GM20431 (cell line): ENCODE data around the gene KCNN3.

Experiments used
- in situ Hi-C: fragments of 300-500 bp; cut with MseI, MboI; formaldehyde crosslinking; loops from one replicate; pipeline ENCODE4 v1.15.0; 2020; ENCODE audit warnings: low sequenced_read_pairs; ENCODE audit not compliant: unreplicated experiment

Gene KCNN3

GRCh38 chr1:154822233-154822632 lies 47.8 kb downstream of the KCNN3 start:
- in situ Hi-C loops: no loop called here

GRCh38 chr1:154821083-154821482 lies 49.0 kb downstream of the KCNN3 start:
- in situ Hi-C loops: no loop called here

DNA sequence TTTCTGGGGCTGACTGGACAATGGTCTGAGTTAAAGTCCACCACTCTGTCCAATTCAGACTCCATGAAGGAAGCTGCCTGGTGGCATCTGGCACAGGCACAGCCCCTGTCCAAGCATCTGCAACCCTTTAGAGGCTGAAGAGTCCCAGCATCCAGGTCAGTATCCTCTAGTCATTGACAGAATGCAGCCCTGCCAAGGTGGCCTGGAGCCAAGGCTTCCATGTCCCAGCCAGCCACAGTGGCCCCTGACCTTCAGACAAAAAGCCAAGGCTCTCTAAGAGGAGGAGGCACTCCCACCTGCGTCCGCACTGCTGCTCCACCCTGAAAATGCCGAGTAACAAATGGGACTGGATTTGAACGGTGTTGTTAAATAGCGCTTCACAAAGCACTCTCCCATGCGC lies 49.4 kb downstream of the KCNN3 start:
- in situ Hi-C loops: no loop called here

GRCh38 chr1:154819628-154820590 lies 50.2 kb downstream of the KCNN3 start:
- in situ Hi-C loops: no loop called here

GRCh38 chr1:154818911-154819310 lies 51.2 kb downstream of the KCNN3 start:
- in situ Hi-C loops: no loop called here

DNA sequence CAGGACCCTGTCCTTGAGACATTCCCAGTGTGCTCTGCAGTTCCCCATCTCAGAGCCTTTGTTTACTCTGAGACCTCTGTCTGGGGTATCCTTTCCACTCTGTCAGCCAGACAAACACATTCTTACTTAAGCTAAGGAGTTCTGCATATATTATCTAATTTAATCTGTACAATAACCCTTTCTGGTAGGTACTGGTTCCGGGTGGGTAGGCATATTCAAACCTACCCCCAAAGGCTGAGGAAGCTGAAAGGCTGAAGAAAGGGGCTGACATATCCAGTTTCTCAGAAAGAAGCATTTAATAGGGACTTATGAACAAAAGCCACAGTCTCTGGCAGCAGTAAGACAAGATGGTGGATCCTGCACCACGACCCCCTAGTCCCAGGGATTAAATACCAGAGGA lies 53.1 kb downstream of the KCNN3 start:
- in situ Hi-C loops: no loop called here

GRCh38 chr1:154816369-154816768 lies 53.7 kb downstream of the KCNN3 start:
- in situ Hi-C loops: no loop called here

DNA sequence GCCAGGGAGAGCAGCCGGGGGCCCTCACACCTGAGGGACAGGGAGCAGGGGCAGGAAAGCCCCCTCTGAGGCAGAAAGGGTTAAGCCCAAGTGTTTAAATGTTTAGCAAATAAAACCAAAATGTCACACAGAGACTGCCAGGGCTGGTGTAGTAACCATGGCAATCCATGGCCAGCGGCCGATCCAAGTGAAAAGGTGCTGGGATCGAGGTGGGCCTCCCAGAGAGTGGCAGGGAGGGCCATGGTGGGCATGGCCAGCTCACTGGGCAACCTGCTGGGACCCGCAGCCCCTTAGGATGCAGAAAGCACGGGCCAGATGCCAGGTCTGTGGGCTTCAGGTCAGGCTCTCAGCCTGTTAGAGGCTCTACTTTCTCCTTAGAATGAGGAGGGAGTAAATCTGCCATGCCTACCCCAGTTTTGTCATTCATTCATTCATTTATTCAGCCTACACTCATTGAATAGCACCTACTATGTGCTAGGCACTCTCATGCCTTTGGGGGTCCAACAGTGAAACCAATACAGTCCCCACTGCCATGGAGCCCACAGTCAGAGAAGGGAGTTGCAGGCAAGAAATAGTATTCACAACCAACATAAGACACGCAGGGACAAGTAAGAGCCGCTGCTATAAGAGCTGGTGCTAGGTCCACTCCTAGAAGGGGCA lies 56.1 kb downstream of the KCNN3 start:
- in situ Hi-C loops: no loop called here

DNA sequence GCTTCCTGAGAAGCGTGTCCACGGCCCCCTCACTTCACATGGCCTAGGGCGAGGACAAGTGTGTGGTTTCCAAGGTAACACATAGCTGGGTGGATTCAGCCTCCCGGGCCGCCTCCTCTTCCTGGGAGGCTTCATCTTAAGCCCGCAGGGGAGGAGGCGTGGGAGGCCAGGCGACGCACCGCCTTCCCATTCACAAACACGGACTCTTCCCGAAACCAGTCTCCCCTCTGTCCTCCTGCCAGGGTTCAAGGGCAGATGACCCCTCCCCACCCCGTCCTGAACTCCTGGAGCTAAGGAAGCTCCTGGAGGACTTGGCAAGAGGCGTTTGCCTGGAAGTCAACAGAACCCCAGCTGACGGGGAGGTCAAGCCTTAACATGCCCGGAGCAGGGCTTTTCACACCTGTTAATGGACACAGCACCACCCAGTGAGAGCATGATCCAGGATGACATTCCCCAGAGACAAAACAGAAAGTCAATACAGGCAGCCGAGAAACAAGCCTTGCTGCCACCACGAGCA lies 56.7 kb downstream of the KCNN3 start:
- in situ Hi-C loops: no loop called here

DNA sequence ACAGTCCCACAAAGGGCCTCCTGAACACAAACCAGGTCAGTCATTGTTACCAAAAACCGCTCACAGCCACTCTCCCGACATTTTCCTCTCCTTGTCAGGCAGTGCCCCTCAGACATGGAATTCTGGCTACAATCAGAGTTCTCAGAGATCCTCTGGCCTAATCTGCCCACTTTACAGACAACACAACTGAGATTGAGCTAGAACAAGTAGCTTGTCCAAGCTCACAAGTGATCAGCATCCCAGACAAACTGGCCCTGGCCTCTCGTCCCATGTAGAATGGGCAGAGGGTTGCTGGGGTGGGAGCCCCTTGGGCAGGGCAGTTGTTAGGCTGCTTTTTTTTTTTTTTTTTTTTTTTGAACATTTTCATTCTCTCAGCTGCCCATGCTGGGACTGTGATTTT lies 57.2 kb downstream of the KCNN3 start:
- in situ Hi-C loops: no loop called here

GRCh38 chr1:154810571-154810970 lies 59.5 kb downstream of the KCNN3 start:
- in situ Hi-C loops: no loop called here

DNA sequence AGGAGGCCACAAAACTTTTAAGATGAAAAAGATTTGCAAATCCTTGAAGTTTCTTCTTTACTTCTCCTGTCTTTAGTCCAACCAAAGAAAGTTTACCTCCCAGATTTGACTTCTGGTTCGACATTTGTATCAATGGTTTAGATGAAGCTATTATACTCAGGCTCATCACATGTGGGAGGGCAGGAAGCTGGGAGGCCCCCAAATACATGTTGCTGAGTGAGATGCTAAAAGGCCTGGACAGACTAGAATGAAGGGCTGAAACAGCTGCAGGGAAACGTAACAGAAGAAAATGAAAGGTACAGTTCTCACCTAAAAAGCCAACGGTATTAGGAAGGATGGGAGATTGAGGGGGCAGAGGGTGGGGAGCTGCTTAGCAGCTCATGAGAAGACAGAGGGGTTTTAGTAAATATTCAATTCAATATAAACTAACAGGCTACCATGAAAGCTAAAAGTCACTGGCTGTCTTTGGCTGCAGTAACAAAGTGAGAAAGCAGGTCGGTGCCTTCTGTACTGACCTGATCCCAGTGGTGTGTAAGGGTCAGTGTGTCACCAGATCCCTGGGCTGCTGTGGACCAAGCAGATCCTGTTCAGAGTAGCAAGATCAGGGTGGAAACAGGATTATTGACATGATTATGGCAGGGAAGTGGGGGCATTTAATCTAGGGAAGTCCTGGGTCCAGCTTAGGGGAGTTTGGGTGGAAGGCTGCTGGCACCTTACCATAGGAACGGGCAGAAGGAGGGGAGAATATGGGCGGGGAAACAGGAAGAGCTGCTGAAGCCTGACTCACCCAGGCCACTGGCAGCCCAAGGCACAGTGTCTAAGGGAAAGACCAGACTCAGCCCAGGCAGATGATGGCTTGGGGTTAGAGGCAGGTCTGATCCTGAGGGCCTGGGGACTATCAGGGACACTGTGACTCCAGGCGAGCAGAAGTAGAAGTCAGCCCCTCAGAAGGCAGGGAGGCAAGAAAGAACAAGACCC lies 60.4 kb downstream of the KCNN3 start:
- in situ Hi-C loops: no loop called here

DNA sequence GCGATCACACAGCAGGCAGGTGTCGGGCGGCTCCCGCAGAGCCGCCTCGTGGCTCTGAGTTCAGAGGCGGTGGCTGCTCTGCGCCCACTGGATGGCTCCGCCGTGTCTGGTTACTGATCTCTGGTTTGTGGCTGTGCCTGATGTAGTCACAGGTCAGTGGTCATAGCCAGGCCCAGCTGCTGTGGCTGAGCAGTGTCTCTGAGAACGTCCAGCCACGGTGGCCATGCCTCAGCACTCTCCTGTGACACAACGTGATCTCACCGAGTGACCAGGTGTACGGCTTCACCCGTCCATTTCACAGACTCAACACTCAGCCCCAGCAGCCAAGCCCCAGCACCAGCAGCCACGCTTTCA lies 61.2 kb downstream of the KCNN3 start:
- in situ Hi-C loops: no loop called here

DNA sequence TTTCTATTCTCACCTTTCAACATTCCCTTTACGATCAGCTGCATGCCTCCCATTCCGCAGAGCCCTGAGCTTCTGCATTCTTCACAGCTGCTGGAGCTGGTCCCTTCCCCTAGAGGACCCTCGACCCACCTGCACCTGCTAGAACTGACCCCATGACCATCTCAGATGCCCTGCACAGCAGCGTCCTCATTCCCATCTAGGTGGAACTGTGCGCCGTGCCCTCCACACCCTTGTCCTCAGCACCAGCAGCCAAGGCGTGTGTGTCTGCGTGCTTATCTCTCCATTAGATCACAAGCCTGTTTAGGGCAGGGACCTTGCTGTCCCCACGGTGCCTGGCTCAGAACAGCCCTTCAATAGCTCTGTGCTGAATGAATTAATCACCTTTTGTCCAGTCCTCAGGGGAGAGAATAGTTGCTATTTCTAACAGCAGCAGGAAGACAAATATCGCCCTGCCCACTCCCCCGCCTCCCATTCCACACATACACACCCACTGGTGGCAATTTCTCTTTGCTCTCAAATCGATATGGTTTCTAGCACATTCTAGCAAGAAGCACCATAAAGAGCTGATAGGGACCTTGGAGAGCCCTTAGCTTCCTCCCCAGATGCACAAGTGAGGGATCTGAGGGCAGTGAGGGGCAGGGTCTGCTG lies 61.7 kb downstream of the KCNN3 start:
- in situ Hi-C loops: no loop called here

DNA sequence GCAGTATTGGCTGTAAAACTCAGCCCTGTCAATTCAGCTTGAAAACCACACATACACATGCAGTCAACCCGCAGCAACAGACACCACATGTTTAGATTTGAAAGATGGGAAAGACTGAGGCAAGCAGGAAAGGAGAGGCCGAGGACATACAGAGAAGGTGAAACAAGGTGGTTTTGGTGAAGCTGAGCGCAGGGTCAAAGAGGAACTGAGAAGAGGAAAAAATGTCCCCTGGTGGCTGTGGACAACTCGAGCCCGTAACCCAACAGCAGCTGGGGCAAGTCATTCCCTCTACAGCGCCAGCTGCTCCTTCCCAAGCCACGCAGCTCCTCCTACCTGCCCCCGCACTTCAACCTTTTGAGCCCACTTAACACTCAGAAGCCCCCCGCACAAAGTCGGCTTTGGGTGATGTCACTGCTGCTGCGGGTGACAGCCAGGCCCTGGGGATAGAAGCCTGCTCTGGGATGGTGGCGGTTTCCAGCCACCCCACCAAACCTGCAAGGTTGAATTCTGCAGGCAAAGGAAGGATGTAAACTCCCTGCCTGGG lies 63.0 kb downstream of the KCNN3 start:
- in situ Hi-C loops: no loop called here

GRCh38 chr1:154806333-154806732 lies 63.7 kb downstream of the KCNN3 start:
- in situ Hi-C loops: no loop called here

DNA sequence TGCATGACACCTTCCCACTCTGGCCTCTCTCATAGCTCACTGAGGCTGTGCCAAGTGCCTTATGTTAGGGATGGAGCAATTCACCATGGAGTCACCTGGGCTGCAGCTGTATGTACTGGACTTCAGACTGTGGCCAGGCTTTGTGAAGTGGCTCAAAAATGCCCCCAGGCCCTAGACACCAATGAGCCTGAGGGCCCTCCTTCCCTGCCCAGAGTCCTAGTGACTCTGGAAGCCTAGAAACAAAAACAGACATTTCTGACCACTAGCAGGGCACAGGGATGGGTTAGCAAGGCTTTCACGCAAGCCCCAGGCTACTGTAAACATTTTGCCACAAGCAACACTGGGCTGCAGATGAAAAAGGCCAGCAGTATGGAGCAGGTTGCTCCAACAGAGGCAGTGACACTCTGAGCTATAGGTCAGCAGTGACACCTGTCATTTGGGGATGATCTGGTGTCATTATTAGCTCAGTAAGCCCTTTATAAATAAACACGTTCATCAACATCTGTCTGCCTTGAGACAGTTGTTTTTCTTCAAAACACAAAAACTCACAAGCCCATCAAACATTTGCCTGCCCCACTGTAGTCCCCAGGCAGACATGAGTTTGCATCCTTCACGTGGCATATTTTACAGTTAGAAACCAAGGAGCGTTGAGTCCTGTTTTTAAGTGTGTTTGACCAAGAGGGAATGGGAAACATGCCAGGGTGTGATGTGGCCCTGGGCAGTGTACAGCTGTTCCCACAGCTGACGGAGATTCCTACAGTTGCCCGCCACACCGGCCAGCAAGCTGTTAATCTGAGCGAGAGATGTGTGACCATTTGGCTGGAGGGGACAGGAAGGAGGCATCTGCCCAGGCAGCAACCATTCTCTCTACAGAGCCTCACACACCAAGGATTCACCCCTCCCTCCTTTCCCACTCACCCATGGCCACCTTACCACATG lies 66.8 kb downstream of the KCNN3 start:
- in situ Hi-C loops: no loop called here

GRCh38 chr1:154802336-154802969 lies 67.6 kb downstream of the KCNN3 start:
- in situ Hi-C loops: no loop called here
